Rectal smooth muscle tissue (tissue), 1 donor: Measurements from ENCODE around the gene APBA2.

Source experiments
- H3K27ac ChIP-seq: one replicate; pipeline ENCODE4 v1.7.0; 2013; ENCODE audit warnings: low read depth, low read length, inconsistent platforms
- H3K27me3 ChIP-seq: one replicate; pipeline ENCODE4 v1.7.0; 2013; ENCODE audit warnings: low read length; ENCODE audit not compliant: control insufficient read depth, insufficient read depth
- H3K36me3 ChIP-seq: one replicate; pipeline ENCODE4 v1.7.0; 2013; ENCODE audit warnings: low read length; ENCODE audit not compliant: control insufficient read depth, insufficient read depth
- H3K4me1 ChIP-seq: one replicate; pipeline ENCODE4 v1.7.0; 2013; ENCODE audit warnings: low read length; ENCODE audit not compliant: control insufficient read depth, insufficient read depth
- H3K4me3 ChIP-seq: one replicate; pipeline ENCODE4 v1.7.0; 2013; ENCODE audit warnings: low read length
- H3K9ac ChIP-seq: one replicate; pipeline ENCODE4 v1.7.0; 2013; ENCODE audit warnings: low read length

Gene APBA2

DNA sequence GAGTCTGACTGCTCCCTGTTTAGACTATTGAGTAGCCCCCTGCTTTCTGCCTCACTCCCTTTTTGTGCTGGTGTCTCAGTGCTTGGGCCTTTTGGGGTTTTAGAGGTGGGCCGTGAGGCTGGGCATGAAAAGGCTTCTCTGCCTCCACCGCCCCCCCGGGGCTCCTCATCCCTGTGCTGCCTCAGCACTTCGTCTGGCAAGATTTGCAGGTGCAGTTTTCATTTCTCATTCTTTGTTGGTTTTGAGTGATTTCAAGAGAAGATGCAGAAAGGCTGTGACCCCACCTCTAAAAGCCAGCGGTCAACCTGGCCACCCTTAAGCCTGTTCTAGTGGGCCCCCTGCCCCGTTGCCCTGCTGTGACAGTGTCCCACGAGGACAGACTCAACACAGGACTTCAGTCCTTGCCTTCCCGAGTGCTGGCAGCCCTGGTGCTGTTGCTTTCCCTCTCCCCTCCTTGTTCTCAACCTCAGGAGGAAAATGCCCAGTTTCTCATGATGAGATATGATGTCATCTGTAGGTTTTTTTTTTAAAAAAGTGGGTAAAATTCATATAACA lies 38.0 kb downstream of the APBA2 start:
- Histone ChIP-seq H3K36me3 (no peaks in the 10 kb centered on the region), H3K27me3 (no peaks in the 10 kb centered on the region), H3K9ac (no peak overlapping the region), H3K27ac (no peak overlapping the region), H3K4me1 (no peaks in the 10 kb centered on the region), H3K4me3 (no peak overlapping the region)

DNA sequence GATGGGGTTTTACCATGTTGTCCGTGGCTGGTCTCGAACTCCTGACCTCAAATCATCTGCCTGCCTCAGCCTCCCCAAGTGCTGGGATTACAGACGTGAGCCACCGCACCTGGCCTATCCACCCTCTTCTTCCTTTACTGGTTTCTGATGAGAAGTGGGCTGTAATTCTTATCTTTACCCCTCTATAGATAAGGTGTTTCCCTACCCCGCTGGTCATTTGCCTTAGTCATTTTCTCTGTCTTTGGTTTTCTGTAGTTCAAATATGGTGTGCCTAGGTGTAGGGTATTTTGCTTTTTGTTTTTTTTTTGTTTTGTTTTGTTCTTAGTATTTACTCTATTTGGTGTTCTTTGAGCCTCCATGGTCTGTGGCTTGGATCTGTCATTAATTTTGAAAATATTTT lies 41.3 kb downstream of the APBA2 start:
- H3K9ac ChIP-seq = no peak overlapping the region
- H3K4me1 ChIP-seq = no peaks in the 10 kb centered on the region
- no peak overlapping the region for H3K4me3 ChIP-seq
- no peaks in the 10 kb centered on the region for H3K27me3 ChIP-seq
- H3K36me3 ChIP-seq = no peaks in the 10 kb centered on the region
- H3K27ac ChIP-seq = no peak overlapping the region

DNA sequence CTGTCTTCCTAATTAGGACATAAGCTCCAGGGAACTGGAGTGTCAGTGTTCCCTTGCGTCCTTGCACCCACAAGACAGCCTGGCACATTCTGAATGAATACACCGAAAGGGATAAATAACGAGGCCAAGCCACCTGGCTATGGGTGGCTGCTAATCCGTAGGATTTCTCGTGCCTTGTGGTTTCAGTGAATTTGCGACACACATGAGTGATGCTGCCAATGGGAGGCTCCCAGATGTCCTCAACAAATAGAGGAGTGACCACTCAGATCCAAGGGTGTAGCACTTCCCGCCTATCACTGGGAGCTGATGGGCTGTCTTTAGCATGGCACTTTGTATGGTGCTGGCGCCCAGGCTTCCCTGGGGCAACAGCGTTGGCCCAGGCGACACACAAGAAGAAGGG lies 43.4 kb downstream of the APBA2 start:
- Histone ChIP-seq H3K9ac (no peak overlapping the region), H3K4me3 (no peak overlapping the region), H3K4me1 (no peaks in the 10 kb centered on the region), H3K36me3 (no peaks in the 10 kb centered on the region), H3K27me3 (no peaks in the 10 kb centered on the region), H3K27ac (no peak overlapping the region)

DNA sequence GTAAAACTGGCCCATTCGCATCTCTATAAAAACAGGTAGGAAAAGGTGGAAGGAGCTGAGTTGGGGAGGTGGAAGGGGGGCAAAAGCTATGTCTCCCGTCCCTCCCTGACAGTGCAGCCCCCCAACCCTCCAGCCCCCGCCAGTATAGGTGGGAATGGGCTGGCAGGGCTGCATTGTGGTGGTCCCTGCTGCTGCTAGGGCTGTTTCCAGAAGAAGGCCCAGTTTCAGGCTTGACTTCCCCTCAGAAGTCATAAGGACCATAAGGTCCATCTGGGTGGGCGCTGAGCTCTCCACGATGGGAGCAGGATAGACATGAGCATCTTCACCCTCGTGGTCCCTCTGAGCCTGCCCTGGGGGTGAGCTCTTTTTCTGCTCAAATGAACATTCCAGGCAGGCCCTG lies 44.2 kb downstream of the APBA2 start:
- Histone ChIP-seq H3K27ac (no peak overlapping the region), H3K4me1 (no peaks in the 10 kb centered on the region), H3K9ac (no peak overlapping the region), H3K4me3 (no peak overlapping the region), H3K36me3 (no peaks in the 10 kb centered on the region), H3K27me3 (no peaks in the 10 kb centered on the region)

DNA sequence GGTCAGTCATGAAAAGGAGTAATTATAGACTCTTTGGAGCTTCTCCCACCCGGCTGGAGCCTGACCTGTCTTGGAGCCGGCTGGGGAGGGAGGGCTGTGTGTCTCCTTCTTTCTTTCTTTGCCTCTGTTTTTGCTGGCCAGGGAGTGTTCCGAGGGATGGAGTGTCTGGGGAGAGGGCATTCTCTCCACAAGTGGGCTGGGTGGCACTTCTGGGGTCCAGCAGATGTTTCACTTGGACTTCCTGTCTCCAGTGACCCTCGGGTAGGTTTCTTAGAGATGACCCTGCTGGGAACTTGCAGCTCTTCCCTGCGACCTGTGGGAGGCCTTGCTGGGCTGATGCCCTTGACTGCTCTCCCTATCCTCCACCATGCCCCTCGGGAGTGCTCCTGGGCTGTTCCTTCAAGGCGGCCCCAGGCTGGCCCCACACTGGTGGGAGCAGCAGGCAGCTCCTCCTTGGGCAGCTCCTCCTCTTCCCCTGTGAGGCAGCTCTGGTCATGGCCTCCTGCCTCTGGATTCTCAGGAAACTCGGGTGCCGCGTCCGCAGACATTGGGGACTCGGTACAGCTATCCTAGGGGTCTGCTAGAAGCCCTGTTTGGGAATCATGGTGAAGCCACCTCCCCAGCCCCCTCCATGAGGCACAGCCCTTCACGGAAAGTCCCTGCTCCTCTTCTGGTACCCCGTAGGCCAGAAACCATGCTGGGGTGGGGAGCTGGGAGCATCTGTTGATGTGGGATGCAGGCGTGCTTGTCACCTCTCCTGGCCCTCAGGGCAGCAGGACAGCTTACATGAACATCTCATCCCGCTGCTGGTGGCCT lies 44.9 kb downstream of the APBA2 start:
- no peaks in the 10 kb centered on the region for H3K36me3 ChIP-seq
- no peak overlapping the region for H3K27ac ChIP-seq
- H3K9ac ChIP-seq = no peak overlapping the region
- no peaks in the 10 kb centered on the region for H3K4me1 ChIP-seq
- H3K4me3 ChIP-seq = no peak overlapping the region
- no peaks in the 10 kb centered on the region for H3K27me3 ChIP-seq

DNA sequence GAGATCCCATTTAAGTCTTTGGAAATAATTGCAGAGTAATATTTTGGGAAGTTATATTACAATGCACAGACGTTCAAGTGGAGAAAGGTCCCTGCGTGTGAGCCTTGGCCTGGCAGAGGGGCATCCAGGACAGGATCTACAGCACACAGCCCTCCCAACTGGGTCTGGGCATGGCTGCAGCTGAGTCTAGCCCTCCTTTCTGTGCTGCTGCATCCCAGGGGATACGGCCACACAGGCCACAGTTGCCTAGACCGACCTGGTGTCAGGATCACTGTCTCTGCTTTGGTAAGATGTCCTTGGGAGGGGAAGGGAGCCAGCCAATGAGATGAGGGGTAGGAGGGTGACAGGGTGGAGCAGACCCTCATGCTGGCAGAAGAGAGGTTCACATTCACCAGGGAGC lies 46.1 kb downstream of the APBA2 start:
- H3K27ac ChIP-seq = no peak overlapping the region
- H3K27me3 ChIP-seq = no peaks in the 10 kb centered on the region
- H3K4me1 ChIP-seq = no peaks in the 10 kb centered on the region
- H3K9ac ChIP-seq = no peak overlapping the region
- H3K36me3 ChIP-seq = no peaks in the 10 kb centered on the region
- H3K4me3 ChIP-seq = no peak overlapping the region

DNA sequence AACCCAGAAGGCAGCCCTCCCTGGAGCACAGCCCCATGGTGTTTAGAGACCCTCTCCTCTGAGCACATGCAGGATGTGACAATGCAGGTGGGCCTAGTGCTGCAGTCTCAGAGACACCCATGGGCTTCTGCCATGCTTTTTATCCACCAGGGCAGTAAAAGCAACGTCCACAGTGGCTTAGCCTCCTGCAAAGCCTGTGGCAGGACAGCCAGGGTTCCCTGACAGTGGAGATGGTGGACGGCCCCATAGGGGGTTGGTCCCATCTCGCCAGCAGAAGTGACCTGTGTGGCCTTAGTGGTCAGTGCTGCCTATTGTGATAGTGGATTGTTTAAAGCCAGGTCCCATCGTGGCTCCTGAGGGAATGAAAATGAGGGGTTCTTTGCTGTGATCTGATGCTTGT lies 46.6 kb downstream of the APBA2 start:
- Histone ChIP-seq H3K4me1 (no peaks in the 10 kb centered on the region), H3K4me3 (no peak overlapping the region), H3K9ac (no peak overlapping the region), H3K27ac (no peak overlapping the region), H3K27me3 (no peaks in the 10 kb centered on the region), H3K36me3 (no peaks in the 10 kb centered on the region)

DNA sequence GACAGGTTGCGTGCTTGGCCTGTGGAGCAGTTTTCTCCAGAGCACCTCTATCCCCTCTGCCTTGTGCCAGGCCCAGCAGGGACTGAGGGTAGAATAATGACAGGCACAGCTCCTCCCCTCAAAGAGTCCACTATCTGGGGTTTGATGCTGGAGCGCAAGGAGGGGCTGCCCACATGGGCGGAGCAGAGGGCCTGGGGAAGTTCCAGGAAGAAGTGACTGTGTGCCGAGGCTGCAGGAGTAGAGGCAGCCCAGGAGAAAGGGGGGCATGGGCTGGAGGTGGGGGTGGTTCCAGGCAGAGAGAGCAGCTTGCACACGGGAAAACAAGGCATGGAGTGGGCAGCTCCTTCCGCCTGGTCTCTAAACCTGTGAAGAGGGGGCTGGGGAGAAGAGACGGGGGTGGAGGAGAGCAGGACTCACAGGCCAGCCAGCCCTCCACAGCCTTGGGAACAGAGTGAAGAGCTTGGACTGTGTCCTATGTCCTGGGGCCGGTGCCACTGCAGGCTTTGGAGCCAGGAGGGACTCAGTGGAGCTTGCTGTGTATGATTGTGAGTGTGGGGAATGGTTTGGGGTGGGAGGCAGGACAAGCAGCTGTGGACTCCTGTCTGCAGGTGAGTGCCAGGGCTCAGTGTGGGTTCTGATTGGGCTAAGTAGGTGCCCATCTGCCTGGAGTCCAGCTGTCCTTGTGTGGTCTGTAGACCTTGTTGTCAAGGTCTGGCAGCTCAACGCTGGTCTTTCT lies 48.1 kb downstream of the APBA2 start:
- H3K27ac ChIP-seq = no peak overlapping the region
- H3K36me3 ChIP-seq = no peaks in the 10 kb centered on the region
- H3K9ac ChIP-seq = no peak overlapping the region
- H3K27me3 ChIP-seq = no peaks in the 10 kb centered on the region
- H3K4me3 ChIP-seq = no peak overlapping the region
- no peaks in the 10 kb centered on the region for H3K4me1 ChIP-seq

DNA sequence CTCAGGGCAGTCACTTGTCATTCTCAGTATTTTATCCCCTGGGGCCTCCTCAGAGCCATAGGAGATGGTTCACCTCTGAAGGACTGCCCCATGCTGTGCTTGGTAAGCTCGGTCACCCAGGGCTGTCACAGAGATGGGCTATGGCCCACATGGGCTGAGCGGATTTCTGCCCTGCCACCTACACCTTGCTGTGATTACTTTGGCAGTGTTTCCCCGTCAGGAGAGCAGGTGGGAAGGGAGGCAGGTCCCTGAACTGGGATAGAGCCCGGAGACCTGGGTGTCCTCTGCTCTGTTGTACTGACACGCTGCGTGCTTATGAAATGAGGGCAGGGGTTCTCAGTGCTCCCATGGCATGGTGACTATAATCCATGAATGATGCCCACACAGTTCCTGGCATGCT lies 48.9 kb downstream of the APBA2 start:
- no peak overlapping the region for H3K9ac ChIP-seq
- H3K27ac ChIP-seq = no peak overlapping the region
- no peaks in the 10 kb centered on the region for H3K27me3 ChIP-seq
- H3K4me3 ChIP-seq = no peak overlapping the region
- no peaks in the 10 kb centered on the region for H3K36me3 ChIP-seq
- H3K4me1 ChIP-seq = no peaks in the 10 kb centered on the region

DNA sequence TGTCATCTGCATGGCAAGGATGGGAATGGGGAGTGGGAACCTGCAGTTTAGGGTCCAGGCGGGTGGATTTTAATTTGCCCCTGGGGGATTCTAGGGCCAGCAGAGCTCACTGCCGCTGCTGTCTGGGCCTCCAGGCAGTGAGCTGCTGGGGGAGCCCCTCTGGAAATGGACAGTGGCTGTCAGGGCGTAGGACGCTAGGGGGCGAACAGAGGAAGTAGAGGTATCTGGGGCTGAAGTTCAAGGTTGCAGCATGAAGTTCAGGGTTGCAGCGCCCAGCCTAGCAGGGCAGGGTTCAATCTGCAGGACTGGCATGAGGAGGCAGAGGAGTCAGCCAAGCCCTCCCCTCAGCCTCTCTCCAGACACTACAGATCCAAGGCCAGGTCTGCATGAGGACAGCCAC lies 49.5 kb downstream of the APBA2 start:
- Histone ChIP-seq H3K4me1 (no peaks in the 10 kb centered on the region), H3K4me3 (no peak overlapping the region), H3K27ac (no peak overlapping the region), H3K27me3 (no peaks in the 10 kb centered on the region), H3K9ac (no peak overlapping the region), H3K36me3 (no peaks in the 10 kb centered on the region)

DNA sequence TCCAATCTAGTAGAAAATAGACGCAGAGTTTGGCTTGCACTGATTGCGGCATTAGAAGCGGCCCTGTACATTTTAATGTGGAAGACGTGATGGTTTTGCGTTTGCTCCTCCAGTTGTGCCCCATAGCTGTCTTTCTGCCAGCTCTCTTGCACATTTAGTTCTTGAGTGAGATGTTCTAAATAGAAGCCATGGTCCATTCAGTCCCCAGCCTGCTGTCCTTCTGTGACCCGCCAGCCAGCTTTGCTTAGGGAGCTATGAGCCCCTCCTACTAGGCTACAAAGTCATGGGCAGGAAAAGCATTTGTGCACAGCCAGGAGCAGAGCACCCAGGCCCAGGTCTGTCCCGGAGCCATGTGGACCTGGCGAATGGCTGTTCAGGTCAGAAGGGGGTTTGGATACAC lies 50.3 kb downstream of the APBA2 start:
- Histone ChIP-seq H3K4me3 (no peak overlapping the region), H3K27ac (no peak overlapping the region), H3K9ac (no peak overlapping the region), H3K4me1 (no peaks in the 10 kb centered on the region), H3K36me3 (no peaks in the 10 kb centered on the region), H3K27me3 (no peaks in the 10 kb centered on the region)

DNA sequence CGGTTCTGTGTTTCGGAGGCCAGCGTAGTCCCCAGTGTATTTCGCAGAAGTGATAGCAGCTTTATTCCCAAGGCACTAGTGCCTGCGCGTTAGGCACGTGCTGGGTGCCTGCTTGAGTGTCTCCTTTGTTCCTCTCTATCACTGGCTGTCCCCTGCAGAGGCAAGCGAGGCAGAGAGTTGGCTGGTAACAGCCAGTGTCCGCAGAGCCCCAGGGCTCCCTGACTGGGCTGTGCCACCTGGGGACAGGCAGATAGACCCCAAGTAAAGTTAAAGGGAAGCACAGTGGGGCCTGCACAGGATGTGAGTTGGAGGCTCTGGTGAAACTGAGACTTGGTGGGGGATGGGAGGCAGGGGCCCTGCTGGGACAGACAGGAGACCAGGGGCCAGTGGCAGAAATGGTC lies 50.7 kb downstream of the APBA2 start:
- H3K4me1 ChIP-seq = no peaks in the 10 kb centered on the region
- no peak overlapping the region for H3K27ac ChIP-seq
- H3K36me3 ChIP-seq = no peaks in the 10 kb centered on the region
- H3K27me3 ChIP-seq = no peaks in the 10 kb centered on the region
- H3K9ac ChIP-seq = no peak overlapping the region
- no peak overlapping the region for H3K4me3 ChIP-seq

DNA sequence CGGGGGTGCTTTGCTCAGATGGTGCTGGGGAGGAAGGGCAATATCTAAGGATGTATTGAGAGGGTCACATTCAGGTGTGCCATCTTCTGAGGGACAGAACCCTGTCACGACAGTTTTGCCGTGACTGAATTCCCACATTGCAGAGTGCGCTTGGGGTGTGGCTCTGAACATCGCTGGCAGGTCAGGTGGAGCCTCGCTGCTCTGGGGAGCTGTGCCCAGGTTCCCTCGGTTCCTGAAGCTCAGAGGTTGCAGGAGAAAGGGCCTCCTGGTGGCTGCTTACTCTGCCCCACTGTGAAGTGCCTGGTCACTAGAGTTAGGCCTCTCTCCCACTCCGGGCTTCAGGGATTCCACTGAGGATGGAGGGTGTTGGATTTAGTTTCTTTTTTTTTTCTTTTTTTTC lies 51.5 kb downstream of the APBA2 start:
- Histone ChIP-seq H3K36me3 (no peaks in the 10 kb centered on the region), H3K27me3 (no peaks in the 10 kb centered on the region), H3K9ac (no peak overlapping the region), H3K4me3 (no peak overlapping the region), H3K4me1 (no peaks in the 10 kb centered on the region), H3K27ac (no peak overlapping the region)
